Amygdala (tissue), 56 donors: Measurements from ENCODE around the gene CALHM3.

Source experiments
- DNase-seq, 56 donors: peaks; one replicate each; lab custom pipeline; 2025; lab: John Stamatoyannopoulos, UW

Gene CALHM3

GRCh38 chr10:103476046-103476768 is 2.8 kb downstream of the CALHM3 start:
- DNase-seq = no peak

- DNase-seq = no peak
These were observed 3.6 kb downstream of the CALHM3 start for GRCh38 chr10:103475437-103475836.

- no peak for DNase-seq
These were observed 5.0 kb downstream of the CALHM3 start for GRCh38 chr10:103474077-103474476.

DNA sequence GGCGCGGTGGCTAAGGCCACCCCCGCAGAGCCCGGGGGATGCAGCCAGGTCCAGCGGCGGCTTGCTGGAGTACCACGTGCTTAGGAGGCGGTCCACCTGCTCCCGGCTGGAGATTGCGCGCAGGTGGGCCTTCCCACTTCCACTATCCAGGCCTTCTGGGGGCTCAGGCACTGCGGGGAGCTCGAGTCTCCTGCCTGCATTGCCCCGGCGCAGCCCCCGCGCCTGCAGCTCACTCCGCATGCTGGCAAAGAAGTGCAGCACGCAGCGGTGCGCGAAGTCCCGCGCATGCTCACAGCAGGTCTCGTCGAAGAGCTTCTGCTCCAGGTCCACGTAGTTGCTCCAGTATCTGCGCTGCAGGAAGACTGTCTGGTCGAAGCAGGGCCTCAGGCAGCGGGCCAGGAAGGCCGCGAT is 5.8 kb downstream of the CALHM3 start:
- DNase-seq = no peak

DNA sequence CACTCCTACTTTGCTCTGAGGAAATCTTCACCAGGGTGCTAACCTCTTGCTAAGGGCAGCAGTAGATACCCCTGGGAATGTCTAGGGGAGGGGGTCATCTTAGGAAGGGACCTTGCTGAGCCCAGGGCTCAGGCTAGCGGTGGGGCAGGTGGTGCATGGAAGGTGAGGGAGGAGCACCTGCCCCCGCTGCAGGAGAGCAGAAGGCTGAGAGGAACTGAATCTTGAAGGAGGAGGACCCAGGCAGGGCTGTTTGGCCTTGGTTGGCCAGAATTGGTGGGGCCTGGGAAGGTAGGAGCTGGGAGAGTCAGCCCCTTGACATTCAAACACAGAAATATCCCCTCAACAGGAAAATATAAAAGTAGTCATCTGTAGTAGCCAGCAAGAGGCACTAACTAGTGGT is 7.0 kb downstream of the CALHM3 start:
- no peak for DNase-seq

- DNase-seq = no peak
These were observed 8.0 kb downstream of the CALHM3 start for GRCh38 chr10:103470761-103471653.

DNA sequence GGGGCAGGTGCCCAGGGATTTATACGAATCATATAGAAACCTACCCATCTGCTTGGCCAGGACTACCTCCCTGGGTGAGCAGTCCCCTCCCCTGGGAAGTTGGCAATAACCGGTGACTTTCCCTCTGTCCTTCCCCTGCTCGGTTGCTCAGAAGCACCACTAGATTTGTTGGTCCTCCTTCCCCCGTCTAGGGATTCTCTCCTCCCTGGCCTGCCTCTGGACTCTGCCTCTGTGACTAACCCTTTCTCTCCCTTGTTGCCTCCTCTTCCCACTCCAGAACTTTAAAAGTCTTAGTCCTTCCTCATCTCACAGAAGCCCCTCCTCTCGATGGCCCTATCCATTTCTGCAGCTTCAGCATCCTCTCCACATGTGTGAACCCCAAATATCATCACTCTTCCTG is 9.8 kb downstream of the CALHM3 start:
- no peak for DNase-seq

GRCh38 chr10:103467406-103467805 is 11.6 kb downstream of the CALHM3 start:
- DNase-seq = no peak

GRCh38 chr10:103466734-103467133 is 12.3 kb downstream of the CALHM3 start:
- DNase-seq = no peak

GRCh38 chr10:103465411-103466179 is 13.4 kb downstream of the CALHM3 start:
- DNase-seq = no peak

DNA sequence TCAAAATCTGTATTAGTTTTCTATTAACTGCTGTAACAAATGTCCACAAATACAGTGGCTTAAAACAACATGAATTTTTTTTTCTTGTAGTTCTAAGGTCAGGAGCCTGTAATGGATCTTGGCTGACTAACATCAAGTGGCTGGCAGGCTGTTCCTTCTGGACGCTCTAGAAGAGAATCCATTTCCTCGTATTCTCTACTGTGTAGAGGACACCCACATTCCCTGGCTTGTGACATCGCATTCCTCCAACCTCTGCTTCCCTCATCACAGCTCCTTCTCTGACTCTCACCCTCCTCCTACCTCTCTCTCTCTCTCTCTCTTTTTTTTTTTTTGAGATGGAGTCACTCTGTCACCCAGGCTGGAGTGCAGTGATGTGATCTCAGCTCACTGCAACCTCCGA is 15.5 kb downstream of the CALHM3 start:
- DNase-seq = no peak

DNA sequence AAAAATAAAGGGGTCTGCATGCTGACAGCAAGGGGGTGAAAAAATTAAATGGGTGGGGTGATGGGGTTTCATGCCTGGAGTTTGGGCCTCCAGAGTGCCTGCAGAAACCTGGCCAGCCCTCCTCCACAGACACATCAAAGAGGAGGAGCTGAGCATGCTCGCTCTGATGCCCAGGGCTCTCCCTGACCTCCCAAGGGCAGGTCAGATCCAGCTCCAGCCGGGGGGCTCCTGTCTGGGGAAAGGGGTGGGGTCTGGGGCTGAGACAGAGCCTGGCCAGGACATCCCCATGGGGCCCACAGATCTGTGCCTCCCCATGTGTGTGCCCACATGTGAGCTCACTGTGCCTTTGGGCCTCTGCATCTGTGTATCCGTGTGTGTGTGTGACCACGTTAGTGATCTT is 19.4 kb downstream of the CALHM3 start:
- no peak for DNase-seq

DNA sequence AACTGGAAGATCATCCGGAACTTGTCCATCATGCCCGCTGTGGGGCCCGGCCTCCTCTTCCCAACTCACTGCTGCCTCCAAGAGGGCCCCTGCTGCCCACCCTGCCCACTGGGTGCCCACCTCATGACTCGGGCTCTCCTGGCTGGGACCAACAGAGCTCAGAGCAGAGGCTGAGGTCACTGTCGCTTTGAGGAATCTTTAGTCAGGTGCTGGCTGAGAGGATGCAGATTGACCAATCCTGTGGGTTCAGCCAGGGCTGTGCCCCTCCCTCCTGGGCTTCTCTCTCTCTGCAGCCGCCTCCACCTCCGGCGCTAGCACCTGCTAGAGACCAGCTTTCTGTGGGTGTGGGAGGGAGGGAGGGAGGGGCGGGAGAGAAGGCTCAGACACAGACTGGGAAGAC is 20.3 kb downstream of the CALHM3 start, which contains the start of gene CALHM1:
TSS of gene CALHM1 (minus strand) at position 181 of the 400 bp plus-strand sequence. CDS start at position 32, 149 bp downstream.
- DNase-seq = peak in 12 of 56 donors; percentile 11 to 44 (median 20)

DNA sequence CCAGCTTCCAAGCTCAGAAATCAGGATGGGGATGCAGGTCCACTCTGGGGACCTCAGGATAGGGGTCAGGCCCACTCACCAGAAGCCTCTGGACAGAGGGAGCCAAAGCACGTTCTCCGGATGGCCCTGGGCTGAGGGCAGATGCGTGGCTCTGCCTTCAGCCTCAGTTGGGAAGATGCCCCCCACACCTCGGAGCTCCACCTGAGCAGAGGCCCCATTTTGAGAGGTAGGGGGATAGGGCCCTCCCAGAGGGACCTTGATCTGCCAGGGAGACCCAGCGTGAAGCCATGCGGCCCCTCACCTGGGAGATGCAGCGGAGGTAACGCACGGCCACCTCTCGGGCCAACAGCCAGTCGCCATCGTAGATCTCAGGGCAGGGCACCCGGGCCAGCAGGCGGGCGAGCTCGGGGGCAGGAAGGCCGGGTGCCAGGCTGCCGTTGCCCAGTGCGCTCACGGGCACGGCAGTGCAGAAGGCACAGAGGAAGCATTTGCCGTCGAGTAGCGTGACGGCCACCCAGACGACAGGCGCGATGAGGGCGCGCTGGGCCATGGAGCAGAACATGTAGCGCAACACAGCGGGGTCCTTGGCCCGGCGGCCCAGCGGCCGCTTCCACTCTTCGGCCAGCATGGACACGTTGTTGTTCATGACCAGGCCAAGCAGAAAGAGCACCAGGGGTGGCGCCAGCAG is 21.0 kb downstream of the CALHM3 start:
- no peak for DNase-seq

- no peak for DNase-seq
These were observed 21.8 kb downstream of the CALHM3 start for GRCh38 chr10:103457176-103457712.

GRCh38 chr10:103456074-103456660 is 22.9 kb downstream of the CALHM3 start:
- DNase-seq = no peak

- peak in 1 of 56 donors; percentile 20 for DNase-seq
These were observed 23.8 kb downstream of the CALHM3 start for GRCh38 chr10:103455235-103455634.

GRCh38 chr10:103454026-103454425 is 25.0 kb downstream of the CALHM3 start:
- DNase-seq = no peak

DNA sequence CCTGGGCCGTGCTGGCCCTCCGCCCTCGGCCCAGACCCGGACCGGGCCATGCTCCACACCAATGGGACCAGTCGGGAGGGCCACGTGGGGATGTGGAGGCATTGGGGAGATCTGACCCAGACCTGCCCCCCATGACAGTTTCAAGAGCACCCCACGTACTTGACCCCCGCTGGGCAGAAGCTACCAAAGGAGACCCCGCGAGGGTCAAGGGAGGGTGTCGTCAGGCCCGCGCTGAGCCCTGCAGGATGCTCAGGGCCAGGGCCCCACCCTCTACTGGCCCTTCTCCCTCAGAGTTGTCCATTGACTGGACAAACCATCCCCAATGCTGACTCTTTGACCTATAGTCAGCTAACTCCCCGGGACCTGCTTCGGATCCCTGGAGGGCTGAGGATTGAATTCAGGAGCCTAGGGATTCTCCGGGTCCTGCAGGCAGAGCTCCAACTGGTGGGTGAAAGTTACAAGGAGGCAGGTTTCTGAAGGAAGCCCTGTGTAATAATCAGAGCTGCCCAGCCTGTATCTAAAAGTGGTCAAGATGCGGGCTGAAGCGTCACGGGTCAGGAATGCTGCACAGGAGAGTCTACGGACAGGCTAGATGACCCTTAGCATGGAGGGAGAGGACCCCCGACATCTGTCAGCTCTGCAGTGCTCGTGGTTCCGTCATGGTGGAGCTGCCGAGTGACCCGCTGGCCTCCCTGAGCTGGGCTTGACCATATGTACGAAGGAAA is 26.4 kb downstream of the CALHM3 start:
- DNase-seq = no peak
